HG03103 (cell line): ENCODE measurements around the gene TNFAIP6.
"Not testable (repeated sequence)": the region's sequence is repeated elsewhere in the genome, so short reads cannot be mapped to it uniquely, and the experiment has no call there.

Experiments
- ATAC-seq: cut with Tn5 transposase; IDR thresholded peaks from one replicate; pipeline ENCODE4 v1.9.1; 2021; ENCODE audit warnings: low read depth; ENCODE audit not compliant: unreplicated experiment

Gene TNFAIP6

DNA sequence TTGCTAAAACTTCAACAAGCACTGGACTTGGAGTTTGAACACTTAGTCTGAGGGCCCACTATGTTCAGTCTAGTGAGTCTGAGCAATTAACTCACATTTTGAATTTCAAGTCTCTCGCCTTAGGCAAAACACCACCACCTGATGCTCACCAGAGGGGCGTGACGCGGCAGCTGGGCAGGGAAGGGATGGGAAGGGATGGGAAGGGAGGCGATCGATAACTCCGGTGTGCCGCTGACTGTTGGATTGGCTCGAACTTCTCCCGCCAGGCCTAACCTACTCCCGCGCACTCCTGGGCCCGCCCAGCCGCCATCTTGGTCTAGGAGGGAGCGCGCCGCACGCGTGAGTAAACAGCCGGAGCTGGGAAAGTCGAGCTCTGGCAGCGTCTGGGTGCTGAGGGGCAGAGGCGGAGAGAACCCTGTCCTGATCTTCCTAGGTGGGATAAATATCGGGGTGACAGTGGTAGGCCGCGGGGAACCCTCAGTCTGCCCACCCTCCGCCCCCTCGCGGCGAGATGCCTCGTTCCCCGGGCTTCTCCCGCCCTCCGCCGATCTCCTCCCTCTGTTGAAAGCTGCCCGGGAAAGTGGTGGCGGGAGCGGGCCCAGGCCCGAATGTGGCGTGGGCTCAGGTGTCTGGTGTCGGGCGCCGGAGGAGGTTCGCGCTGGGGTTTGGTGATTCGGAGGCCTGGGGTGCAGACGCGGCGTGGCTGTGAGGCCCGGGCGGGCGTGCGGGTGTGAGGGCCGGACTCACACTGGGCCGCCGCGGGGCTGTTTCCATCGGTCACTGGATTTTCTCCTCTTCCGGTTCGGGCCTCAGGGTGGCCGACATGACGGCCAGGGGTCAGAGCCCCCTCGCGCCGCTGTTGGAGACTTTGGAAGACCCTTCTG lies 52.5 kb downstream of the TNFAIP6 start, which contains the start of gene RIF1:
RIF1 (plus strand) TSS at position 302 of the 884 bp plus-strand sequence; CDS start at position 824, 522 bp downstream.
- peak; percentile 91 for ATAC-seq

DNA sequence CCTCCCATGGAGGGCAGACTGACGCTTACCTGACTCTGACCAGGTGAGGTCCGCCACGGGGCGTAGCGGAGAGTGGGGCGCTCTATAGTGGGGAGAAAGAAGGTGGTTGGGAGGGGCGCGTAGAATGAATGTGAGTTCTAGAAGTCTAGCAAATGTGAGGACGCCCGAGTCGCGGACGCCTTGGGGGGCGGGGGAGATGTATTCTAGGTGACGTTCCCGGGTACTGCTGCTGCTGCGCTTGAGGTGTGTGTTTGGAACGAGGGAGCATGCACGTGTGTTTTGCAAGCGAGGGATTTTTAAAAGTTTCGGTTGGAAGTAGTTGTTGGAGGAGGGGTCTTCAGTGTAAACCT lies 53.1 kb downstream of the TNFAIP6 start:
- peak; percentile 30 for ATAC-seq

GRCh38 chr2:151417650-151418049 lies 60.3 kb downstream of the TNFAIP6 start:
- ATAC-seq, result no peak

DNA sequence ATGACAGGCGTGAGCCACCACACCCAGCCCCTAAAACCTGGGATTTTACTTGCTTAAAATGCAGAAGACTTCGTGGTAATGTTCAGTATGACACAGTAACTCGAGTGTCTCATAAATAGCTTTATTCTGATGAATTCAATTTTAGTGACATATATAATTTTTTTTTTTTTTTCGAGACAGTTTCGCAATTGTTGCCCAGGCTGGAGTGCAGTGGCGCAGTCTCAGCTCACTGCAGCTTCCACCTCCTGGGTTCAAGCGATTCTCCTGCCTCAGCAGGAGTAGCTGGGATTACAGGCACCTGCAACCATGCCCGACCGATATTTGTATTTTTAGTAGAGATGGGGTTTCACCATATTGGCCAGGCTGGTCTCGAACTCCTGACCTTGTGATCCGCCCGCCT lies 64.3 kb downstream of the TNFAIP6 start:
- not testable (repeated sequence) for ATAC-seq

- ATAC-seq, result peak; percentile 54
These were observed 65.6 kb downstream of the TNFAIP6 start for GRCh38 chr2:151422917-151423439.

DNA sequence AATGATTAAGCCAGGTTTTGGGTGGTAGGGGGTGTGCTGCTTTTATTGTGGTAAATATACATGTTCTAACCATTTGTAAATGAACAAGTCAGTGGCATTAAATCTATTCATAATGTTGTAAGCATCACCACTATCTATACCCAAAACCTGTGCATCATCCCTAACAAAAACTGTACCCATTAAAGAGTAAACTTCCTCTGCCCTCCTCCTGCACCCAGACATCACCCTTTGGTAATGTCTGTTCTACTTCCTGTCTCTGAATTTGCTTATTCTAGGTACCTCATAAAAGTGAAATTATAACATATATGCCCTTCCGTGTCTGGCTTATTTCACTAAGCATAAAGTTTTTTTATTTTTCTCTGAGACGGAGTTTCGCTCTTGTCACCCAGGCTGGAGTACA lies 66.4 kb downstream of the TNFAIP6 start:
- ATAC-seq, result no peak
